ENCODE measurements around the gene IGFL4.

DNA sequence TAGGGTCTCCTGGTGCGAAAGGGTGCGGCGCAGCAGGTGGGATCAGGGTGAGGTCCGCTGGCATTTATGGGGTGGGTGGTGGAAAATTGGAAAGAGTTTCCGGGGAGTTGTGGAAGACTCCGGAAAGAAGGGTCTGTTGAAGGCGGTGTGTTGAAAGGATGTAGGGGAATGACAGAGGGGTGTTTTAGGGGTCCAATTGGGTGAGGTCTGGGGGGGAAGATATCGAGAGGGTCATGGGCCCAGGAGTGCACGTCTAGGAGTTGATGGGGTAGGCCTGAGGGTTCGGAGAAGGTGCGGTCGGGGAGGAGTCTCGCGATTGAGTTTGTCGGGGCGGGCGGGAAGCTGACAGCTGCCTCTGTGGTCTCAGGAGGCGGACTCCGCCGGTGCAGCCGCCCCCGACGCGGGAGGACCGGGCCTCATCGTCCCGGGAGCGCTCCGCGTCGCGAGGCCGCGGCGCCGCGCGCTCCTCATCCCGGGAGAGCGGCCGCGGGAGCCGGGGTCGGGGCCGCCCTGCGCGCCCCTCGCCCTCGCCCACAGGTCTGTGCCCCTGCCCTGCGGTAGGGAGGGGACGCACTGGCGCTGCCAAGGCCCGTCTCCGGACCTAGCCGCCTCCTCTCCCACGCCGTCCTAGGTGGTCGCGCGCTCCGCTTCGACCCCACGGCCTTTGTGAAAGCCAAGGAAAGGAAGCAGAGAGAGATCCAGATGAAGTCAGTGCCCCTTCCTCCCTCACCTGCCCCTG is 24.9 kb downstream of the IGFL4 start:
- TF ChIP-seq TARDBP (IDR thresholded peaks at IDR 0.05): no peak
- TF ChIP-seq ARNT (IDR thresholded peaks at IDR 0.05): no peak
- TF ChIP-seq FOXA1 (IDR thresholded peaks at IDR 0.05): no peak
- no peak for TF ChIP-seq L3MBTL2 (conservative IDR thresholded peaks at IDR 0.05)
- no peak for TF ChIP-seq ELF4 (IDR thresholded peaks at IDR 0.05)
- no peak for TF ChIP-seq FOXM1 (IDR thresholded peaks at IDR 0.05; ENCODE audit: borderline replicate concordance)
- TF ChIP-seq SUZ12 (IDR thresholded peaks at IDR 0.05): no peak
- no peak for TF ChIP-seq SP1 (IDR thresholded peaks at IDR 0.05)
- no peak for TF ChIP-seq LEF1 (IDR thresholded peaks at IDR 0.05; ENCODE audit: borderline replicate concordance)
- TF ChIP-seq FOXK2 (IDR thresholded peaks at IDR 0.05): no peak
- TF ChIP-seq BHLHE40 (IDR thresholded peaks at IDR 0.05; ENCODE audit: borderline replicate concordance): no peak
- TF ChIP-seq HDGF (IDR thresholded peaks at IDR 0.05; ENCODE audit: borderline replicate concordance): no peak
